ENCODE results near the gene SESN1. TPM values are rescaled to one million over a fixed set of nuclear protein-coding genes. Genes with fewer than 3 reads are reported as not detected.

The SESN1 gene
- total and polyA plus RNA-seq, 9 of the 15 experiments (the other 6 are each of a cell fraction or from before 2014, with no cell fraction given) = 3.1 to 13.0 (median 7.4) TPM

- Histone ChIP-seq H3K9me3 (replicated peaks; ENCODE audit: control insufficient read depth, insufficient read depth, low read depth, low read length) (no peaks in the 10 kb centered on the region), H2AFZ (ENCODE audit: low read depth, low read length) (peak overlapping the region; percentile 48; the same call in 1 of the 2 replicates), H3K4me1 (replicated peaks in 1 of 2; ENCODE audit: control insufficient read depth in 2 of 2, insufficient read depth in 2 of 2, low read length in 2 of 2) (no peaks in the 10 kb centered on the region), H3K27me3 (ENCODE audit: control insufficient read depth in 2 of 2, insufficient read depth in 2 of 2, low read length in 2 of 2) (no peaks in the 10 kb centered on the region), H3K27ac (ENCODE audit: extremely low read depth, low read depth, low read length) (no peak overlapping the region), H3K4me2 (ENCODE audit: insufficient read depth, low read length) (no peak overlapping the region), H3K9ac (ENCODE audit: insufficient read depth in 1 of 2, low read depth in 2 of 2, low read length in 2 of 2) (no peak overlapping the region), H3K9me1 (ENCODE audit: control insufficient read depth, insufficient read depth, low read length) (no peaks in the 10 kb centered on the region), H4K20me1 (replicated peaks; ENCODE audit: control insufficient read depth, insufficient read depth, low read length) (no peaks in the 10 kb centered on the region), H3K36me3 (ENCODE audit: control insufficient read depth, insufficient read depth, low read length) (no peaks in the 10 kb centered on the region), H3K4me3 (no peak overlapping the region), H3K79me2 (ENCODE audit: control insufficient read depth, insufficient read depth, low read length) (no peaks in the 10 kb centered on the region)
- FAIRE-seq (no peak), ATAC-seq (no peak), DNase-seq (ENCODE audit: extremely low read depth in 1 of 4, low spot score in 3 of 4) (no peak)
- WGBS (ENCODE audit: insufficient coverage, low coverage, missing lambda C conversion rate) = 44% methylated on average over 2 of the region's 2 CpGs
- in situ Hi-C loops (cut with MboI) = no loop called here
- intact Hi-C loops (cut with micrococcal nuclease) = no loop called here
- ChIA-PET POLR2A (interaction anchor here (0.7 kb wide), 1 partner anchor 30 kb away, joined by 3 read pairs; no protein-coding TSS in a partner anchor), CTCF (ENCODE audit: low intra/inter-chr PET ratio) (no interaction called here)
- no TSS peak for BruUV-seq (replicated peaks)
- TF ChIP-seq EP400 (IDR thresholded peaks at IDR 0.05) = no peak
- no peak for TF ChIP-seq PCBP1 (IDR thresholded peaks at IDR 0.05; ENCODE audit: low read depth, low read length, poor library complexity, severe bottlenecking)
- TF ChIP-seq ZNF592 (IDR thresholded peaks at IDR 0.05) = no peak
- TF ChIP-seq THAP7 (CRISPR knock-in tag; IDR thresholded peaks at IDR 0.05) = no peak
- no peak for TF ChIP-seq NELFE (IDR thresholded peaks at IDR 0.05; ENCODE audit: insufficient read depth, insufficient read length)
- TF ChIP-seq HCFC1 (IDR thresholded peaks at IDR 0.05; ENCODE audit: low read depth, low read length) = no peak
- no peak for TF ChIP-seq POLR2G (IDR thresholded peaks at IDR 0.05; ENCODE audit: low read depth, low read length)
- TF ChIP-seq BCLAF1 (IDR thresholded peaks at IDR 0.05; ENCODE audit: borderline replicate concordance in 1 of 2, control insufficient read depth in 1 of 2, low read depth in 2 of 2, low read length in 1 of 2) = no peak
- TF ChIP-seq PRDM10 (IDR thresholded peaks at IDR 0.05; ENCODE audit: partially characterized antibody) = no peak
- no peak for TF ChIP-seq RNF2 (IDR thresholded peaks at IDR 0.05)
- TF ChIP-seq BCOR (IDR thresholded peaks at IDR 0.05) = no peak
Measured at GRCh38 chr6:109024368-109024767, 70.3 kb downstream of the SESN1 start.
